Stimulated activated CD4-positive, alpha-beta T cell treated with anti-CD3 and anti-CD28 coated beads, Interleukin-12 subunit alpha, Interleukin-12 subunit beta, amount 100 ng/mL, for 4 hours (primary cell): ENCODE measurements around the gene PXDN.

Experiments
- DNase-seq: peaks from one replicate; pipeline ENCODE4 v3.0.0-alpha.2; 2020

Gene PXDN

DNA sequence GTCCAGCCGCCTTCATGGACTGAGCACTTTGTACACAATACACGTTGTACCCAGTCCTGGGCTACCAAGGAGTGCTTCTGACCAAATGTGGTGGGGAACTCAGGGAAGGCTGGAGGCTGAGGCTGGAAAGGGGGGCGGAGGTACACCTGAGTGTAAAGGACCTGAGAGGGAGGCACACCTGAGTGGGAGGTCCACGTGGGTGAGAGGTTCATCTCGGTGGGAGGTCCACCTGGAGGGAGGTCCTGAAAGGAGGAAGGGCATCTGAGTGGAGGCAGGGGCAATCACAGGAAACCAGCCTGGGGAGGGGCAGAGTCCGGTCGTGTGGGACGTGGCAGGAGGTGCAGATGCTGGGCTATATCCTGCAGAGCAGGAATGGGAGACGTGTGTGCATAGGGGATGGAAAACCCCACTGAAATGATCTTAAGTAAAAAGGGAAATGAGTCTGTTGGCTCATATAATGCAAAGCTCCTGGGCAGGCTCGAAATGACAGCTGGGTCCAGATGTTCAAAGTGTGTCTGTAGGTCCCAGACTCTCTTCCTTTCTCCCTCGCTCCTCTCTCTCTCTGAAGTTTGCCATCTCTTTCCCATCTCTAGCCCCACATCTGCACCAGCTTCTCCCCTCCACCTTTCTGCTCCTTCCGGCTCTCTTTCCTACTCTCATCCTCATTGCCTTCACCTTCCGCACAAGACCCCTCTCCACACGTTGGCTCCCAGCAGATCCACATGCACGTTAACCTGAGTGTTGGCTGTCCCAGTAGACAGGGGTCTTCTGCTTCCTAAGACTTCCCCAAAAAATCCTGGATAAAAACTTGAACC is 137.7 kb downstream of the PXDN start:
- DNase-seq, result no peak

DNA sequence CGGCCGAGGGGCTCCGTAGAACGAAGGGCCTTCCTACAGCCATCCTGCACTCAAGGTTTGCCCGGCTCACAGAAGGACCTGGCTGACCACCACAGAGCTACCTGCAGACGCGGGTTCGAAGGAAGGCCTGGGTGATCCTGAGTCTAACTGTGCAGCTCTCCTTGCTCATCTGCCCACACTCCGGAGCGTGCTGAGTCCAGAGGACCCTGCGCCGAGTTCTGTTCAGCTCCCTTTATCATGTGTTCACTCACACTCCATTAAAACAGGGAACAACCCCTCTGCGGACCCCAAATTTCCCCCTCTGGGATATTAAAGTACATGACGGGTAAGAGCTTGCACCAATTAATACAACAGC is 138.3 kb downstream of the PXDN start:
- DNase-seq, result no peak

DNA sequence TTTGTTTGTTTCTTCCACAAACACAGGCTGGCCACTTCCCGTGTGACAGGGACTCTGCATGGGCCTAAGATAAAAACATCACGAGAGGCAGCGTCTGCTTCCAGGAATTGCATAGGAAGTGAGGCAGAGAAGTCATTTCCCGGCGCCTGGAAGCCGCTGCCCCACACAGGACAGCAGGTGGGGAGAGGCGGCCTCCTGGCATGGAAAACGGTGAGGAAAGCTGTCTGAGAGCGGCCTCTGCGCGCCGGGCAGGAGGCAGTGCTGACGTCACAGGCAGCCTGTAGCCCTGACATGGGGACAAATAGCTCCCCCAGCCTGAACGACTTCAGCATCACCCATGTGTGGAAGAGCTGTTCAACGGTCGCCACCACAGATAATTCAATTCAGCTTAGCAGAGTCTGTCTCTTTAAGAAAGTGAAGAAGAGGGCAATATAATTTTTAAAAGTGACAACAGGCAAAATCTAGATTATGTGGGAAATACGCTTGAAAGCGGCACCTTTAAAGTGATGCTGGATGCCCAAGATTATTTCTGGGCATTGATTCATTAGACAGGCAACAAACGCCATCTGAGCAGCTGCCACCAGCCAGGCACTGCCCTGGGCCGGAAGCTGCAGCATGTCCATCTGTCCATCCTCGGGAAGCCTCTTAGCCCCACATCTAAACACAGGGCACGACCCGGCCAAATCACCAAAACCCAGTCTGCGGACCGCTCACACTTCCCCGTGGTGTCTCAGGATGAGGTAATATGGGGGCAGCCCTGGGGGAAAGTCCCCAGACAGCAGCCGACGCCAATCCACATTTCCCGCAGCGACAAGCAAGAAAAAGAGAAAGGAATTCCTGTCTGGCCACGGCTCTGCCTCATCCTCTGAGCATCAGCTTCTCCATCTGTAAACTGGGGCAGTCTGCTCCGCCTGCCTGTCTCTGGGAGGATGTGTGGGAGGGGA is 138.9 kb downstream of the PXDN start:
- DNase-seq, result no peak

DNA sequence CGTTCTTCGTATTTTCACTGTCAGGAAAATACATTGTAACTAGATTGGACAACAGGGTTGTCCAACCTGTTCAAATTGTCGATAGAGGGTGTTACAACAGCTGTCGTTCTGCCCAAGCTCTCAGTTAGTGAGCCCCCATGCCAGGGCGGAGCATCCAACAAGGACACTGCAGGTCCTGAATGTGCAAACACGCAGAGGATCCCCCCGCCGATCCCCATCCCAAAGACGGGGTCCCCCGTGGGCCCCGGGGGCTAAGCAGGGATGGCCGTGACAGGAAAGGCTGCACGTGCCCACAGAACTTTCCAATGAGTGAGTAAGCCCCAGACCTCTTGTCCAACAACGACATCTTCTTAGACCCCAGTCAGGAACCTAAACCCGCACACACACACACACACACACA is 140.8 kb downstream of the PXDN start:
- no peak for DNase-seq

DNA sequence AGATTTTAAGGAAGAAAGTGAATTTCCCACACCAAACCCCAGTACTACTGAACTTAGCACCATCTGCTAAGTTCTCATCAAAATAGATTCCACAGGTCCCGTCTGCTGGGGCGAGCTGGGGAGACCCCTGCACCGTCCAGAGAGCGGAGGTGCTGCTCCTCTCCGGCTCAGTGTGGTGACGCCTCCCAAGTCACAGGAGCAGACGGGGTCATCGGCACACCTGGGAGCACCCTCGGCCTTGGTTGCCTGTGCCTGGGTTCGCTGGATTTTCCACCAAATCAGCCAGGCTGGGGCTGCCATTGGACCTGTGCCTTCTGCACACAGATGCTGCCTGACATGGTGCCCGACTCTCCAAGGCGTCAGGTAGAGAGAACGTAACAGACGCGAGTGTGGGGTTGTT is 141.3 kb downstream of the PXDN start:
- DNase-seq, result no peak

DNA sequence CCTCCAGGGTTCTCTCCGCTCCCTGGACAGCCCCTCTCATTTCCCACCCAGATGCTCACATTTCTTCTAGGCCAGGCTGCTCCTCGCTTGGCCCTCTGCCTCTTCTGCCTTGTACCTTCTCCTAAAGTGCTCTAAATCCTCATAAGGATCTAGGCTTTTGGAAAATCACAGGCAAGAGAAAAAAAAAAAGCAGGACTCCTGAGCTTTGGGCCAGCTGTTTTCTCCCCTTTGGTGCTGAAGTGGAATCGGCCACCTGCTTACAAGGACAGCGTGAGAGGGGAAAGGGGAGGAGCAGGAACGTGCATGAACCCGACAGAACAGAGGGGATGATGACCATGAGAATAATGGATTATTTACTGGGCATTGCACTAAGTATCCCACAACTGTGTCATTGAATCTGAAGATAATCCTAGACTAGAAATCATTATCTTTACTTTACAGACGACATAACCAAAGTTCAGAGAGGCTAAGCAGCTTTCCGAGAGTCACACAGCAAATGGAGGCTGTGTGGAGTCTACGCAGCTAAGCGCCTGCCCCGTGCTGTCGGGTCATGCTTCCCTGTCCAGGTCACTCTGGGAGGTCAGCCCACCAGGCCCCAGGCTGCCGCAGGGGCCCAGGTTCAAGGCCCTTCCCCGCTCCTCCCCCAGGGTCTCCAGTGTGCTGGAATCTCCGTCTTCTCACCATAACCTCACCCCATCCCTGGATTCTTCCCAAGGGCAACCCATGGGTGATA is 141.9 kb downstream of the PXDN start:
- DNase-seq, result no peak

DNA sequence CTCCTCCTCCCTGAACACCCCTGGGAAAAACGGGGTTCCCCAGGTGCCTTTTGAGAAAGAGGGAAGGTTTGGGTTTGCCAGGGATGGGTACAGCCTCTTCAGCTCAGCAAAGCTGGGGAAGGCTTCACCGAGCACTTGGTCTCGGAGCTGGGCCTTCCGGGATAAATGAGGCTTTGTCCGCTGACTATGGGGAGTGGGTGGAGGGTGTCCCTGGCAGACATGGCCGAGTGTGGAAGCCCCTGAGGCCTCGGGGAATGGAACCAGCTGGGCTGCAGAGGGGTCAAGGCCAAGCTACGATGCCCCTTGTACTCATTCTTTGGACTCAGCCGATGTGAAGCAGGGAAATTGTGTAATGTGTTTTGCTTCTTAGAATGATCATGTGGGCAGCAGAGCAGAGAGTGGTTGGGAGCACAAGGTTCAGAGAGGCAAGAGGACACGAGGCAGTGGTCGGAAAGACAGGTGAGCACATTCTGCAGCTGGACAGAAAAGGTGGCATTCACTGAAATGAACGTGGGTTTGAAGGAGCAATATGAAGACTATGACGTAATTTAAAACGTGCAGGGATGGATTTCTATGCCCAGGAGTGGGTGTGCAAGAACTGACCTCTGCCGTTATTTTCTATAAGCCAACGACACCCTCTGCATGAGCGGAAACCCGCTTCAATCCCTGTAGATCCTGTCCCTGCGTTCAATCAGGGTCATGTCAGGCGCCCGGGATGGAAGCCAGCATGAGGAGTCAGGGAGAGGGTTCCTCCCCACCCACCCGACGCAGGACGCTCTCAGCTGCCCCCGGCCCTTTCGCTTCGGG is 142.6 kb downstream of the PXDN start:
- DNase-seq, result no peak

DNA sequence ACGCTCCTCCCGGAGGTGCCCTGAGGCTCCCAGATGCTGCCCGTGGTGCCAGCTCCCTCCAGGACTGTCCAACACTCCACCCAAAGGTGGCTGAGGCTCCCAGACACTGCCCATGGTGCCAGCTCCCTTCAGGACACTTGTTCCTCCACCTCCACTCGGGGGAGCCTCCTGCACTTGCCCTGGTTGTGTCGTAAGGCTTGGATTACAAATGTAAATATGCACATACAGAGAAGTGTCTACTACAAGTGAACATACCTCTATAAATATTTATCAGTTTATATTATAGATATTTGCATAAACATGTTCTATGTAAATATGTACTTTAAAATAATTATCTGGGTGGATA is 143.3 kb downstream of the PXDN start:
- DNase-seq, result no peak

DNA sequence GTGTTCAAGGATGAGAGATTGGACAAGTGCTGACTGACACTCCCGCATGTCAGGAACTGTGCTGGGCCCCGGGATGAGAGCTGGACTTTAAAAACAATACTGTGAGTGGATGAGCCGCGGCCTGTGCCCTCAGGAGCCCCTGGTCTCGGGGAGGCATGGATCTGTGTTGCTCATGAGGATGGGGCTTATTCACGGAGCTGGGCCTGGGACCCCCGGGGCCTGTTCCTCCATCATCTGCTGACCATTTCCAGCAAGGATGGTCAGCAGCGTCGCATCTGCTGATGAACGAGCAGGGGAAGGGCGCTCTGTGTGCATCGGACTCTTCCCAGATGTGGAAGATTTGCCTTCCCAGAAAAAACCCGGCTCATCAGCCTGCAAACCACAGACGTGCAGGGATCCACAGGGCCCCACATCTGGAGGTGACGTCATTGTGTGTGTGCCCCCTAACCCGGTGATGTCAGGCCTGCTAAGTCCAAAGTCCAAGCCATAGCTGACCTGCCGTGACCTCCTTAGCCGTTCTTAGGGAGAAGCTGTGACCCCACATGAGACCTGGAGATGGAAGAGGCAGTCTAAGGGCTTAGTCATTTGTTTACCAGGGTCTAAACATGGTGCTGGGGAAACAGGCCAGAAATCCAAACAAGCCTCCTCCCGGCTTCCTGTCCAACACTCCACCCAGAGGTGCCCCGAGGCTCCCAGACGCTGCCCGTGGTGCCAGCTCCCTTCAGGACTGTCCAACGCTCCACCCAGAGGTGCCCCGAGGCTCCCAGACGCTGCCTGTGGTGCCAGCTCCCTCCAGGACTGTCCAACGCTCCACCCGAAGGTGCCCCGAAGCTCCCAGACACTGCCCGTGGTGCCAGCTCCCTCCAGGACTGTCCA is 143.9 kb downstream of the PXDN start:
- DNase-seq, result no peak

DNA sequence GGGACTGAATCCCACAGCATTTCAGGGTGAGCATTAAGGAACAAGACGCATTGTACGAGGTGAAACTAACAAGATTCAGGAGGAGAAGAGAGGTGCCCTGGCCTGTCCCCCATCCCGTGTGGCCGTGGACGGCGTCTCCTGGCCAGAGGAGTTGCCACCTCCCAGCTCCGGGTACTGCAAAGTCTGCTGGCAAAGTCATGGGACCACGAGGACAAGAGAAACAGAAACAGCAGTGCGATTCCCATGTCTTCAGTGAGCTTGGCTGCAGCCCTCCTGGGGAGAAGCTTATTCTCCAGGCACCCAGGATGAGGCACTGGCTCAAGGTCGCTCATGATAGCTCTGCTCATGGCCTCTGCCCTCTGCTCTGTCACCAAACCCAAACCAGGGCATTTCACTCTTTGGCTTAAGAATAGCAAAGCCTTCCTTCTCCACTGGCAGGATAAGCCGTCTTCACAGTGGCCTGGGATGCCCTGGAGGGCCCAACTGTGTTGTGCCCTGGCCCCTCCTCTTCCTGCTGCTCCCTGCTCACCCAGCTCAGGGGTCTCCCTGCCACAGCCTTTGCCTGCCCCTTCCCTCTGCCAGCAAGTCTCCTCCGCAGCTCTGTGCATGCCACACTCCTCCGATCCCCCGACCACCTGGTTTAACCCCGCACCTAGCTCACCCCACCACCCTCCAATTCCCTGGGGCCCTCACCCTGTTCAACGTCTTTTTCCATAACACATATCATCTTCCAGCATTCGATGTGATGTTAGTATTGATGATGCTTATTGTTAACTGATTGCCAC is 144.8 kb downstream of the PXDN start:
- DNase-seq, result no peak

DNA sequence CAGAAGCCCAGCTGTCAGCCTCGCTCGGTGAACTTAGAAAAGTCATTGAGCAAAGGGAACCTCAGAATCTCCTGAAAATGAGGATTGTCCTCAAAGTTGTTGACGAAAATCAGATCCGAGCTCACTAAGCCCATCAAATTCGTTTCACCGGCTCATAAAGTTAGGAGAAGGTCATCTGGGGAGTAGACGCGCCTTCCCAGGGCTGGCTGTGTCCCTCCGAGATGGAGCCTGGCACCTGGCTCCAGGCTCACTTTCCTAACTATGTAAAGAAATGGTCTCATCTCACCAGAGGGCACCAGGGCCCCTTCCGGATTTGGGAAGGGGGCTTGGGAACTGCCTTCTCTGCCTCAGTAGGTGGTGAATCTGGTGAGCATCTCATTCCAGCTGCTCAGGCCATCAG is 145.5 kb downstream of the PXDN start:
- no peak for DNase-seq

DNA sequence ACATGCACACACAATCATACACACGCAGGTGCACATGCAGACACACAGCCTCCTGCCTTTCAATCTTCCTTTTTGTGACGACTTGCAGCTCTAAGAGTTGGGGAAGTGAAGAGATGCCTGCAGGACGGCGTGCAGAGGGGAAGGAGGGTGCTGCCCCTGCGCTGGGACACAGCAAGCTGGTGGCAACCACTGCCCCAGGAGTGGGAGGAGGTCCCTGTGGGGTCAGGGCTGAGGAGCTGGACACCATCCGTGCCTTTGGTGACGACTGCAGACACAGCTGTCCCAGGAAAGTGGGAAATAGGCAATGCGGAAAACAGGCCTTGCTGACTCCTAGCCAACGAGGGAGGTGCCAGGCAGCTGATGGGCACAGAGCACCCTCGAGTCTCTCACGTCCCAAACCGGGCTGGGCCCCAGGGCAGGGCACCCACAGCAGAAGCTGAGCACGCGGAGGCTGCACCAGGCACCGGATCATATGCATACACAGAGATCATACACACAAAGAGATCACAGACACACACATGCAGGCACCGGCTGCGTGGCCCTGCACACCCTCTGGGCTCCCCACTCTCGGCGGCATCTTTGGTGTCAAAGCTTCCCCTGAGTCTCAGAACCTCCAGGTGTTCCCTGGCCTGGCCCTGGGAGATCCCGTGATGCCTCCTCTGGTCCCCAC is 146.1 kb downstream of the PXDN start:
- DNase-seq, result no peak

DNA sequence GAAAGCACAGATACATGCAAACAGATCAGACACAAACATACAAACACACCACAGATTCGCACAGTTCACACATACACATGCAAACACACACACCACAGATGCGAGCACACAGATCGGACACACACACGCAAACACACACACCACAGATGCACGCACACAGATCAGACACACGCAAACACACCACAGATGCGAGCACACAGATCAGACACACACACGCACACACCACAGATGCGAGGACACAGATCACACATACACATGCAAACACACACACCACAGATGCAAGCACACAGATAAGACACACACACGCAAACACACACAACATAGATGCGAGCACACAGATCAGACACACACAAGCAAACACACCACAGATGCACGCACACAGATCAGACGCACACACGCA is 149.0 kb downstream of the PXDN start:
- DNase-seq, result no peak

DNA sequence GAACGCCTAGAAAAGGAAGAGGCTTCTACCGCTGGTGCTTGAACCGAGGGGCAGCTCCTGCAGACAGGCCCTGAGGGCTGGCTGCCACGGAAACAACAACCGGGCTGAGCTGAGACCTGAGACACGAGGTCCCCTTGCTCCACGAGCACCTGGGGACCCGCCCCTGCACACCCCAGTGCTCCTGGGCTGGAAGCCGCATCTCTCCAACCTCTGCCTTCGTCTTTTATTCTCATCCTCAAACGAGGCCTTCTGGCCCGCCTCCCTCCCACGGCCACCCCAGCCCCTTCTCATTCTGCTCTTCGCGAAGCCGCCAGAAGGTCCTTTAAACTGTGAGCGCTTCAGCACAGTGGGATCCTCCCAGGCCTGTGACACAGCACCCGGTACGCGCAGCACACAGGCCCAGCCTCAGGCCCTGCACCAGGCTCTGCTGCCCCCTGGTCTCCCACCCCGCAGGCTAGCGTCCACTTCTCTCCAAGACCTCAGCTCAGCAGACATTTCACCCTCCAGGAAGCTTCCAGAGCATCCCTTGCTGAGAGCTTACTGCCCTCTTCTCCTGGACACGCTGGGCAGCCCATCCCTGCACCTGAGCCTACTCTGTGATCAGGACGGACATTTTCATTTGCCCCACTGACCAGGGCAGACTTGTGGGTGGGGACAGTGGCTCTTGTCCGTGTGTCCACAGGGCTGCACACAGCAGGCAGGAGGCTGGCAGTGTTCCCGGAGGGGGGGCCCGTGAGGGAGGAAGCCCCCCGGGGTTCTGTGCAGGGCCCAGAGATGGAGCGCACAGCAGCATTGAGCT is 149.7 kb downstream of the PXDN start:
- no peak for DNase-seq

DNA sequence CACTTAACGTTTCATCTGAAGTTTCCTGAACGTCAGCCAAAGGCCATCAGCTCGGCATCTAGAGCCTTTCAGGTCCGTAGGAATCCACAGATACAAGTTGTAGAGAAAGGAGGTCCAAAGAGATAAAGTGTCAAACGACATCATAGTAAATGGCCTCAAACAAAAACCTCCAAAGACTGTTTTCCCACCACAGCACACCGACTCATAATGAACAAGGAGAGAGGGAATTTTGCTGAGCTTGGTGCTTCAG is 150.3 kb downstream of the PXDN start:
- DNase-seq, result no peak

DNA sequence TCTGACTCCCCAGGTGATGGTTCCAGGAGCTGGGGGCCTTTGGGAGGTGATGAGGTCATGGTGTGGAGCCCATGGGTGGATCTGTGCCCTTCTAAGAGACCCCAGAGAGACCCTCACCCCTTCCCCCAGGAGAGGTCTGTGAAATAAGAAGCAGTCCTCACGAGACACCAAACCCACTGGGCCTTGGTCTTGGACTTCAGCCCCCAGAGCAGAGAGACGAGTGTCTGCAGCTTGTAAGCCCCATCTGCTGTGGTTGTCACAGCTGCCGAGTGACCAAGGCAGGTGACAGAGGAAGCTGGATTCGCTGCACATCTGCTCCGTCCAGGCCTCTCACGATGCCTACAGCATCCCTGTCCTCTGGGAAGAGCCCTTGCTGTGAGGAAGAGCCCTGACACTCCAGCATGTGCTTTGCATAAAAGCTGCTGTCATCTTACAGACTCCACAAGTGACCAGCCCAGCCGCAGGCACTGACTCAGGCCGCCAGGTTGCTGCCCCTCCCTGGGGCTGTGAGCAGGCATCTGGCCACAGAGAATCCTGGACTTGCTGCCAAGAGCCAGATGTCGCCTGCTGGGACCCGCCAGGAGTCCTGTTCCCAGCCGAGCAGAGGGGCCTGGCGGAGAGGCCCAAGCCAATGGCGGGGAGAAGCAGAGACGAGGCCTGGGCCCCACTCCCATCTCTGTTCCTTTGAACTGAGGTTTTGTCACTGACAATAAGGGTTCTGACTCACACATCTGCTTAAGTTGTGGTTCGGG is 150.8 kb downstream of the PXDN start:
- DNase-seq, result no peak

DNA sequence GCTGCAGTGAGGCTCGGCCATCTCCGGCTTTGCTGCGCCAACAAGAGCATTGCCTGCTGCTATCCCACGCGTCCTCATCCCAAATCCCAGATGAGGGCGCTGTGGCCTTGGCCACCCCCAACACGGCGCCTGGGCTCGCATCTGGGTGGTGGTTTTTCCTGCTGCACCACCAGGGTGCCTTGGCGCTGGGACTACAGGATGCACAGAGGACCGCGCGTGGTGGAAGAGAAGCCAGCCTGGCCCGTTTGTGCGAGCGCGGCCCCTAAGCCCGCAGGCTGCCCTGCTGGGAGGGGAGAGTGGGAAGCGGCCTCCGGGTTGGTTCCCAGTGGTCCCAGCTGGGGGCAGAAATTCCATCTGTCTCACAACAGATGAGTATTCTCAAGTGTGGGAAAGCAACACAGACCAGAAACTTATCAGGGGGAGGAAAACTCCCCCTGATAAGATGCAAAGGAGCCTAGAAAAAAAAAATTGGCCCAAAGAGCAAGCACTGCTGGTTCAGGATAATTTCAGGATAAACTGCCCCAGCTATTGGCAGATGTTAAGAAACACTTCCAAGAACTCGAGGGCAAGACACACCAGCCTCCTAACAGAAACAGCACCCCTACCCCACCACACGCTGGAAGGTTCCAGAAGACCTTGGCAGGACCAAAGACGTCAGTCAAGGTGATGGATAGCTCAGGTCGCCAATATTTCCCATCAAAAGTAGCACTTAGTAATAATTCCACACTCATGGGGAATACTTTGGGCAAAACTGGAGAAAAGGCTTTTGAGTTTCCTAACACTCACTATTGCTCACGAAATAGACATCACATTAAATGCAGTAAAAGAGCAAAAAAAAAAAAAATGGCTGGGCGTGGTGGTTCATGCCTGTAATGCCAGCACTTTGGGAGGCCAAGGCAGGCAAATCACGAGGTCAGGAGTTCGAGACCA is 152.1 kb downstream of the PXDN start:
- no peak for DNase-seq

DNA sequence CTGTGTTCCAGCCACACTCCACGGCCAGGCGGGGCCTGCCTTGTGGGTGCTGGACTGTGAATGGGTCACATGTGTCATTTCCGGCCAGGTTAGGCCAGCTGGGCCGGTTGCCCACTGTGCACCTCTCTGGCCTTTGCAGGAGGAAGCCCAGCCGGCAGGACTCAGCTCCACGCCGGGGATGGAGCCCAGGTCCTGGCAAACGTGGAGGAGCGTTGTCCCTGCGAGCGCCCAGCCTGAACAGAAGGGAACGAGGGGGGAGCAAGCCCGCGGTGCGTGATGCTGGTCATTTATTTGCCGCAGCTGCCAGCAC is 152.9 kb downstream of the PXDN start:
- no peak for DNase-seq
